ENCODE results near the gene PTPRCAP.

DNA sequence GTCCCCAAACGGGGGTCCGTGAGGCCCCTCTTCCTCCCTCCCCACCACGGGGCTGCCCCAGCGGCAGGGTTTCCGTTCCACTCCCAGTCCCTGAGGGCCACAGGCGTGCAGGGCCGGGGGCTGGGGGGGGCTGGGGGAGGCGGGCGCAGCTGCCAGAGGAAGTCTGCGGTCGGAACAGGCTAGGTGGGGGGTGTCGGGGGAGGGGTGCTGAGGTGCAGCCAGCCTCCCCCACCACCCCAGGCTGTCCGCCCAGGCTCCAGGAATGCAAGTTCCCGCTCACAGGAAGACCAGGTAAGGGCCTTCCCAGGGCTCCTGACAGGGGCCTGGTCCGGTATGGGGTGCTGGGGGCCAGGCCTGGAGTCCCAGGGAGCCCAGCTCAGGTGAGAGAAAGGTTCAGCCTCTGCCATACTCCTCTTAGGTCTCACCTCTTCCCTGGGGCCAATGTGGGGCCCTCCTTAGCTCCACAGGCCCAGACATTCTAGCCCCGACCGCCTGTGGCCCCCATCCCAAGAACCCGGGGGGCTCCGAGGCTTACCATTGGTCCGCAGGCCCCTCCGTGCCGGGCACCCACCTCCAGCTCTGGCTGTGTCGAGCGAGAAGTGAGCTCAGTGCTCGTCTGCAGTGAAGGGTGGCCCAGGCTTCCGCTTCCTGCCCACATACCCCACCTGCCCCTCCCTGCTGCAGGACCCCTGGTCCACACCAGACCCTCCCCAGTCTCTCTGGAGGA, at the start of gene PTPRCAP:
- TF ChIP-seq, protein P1, sequence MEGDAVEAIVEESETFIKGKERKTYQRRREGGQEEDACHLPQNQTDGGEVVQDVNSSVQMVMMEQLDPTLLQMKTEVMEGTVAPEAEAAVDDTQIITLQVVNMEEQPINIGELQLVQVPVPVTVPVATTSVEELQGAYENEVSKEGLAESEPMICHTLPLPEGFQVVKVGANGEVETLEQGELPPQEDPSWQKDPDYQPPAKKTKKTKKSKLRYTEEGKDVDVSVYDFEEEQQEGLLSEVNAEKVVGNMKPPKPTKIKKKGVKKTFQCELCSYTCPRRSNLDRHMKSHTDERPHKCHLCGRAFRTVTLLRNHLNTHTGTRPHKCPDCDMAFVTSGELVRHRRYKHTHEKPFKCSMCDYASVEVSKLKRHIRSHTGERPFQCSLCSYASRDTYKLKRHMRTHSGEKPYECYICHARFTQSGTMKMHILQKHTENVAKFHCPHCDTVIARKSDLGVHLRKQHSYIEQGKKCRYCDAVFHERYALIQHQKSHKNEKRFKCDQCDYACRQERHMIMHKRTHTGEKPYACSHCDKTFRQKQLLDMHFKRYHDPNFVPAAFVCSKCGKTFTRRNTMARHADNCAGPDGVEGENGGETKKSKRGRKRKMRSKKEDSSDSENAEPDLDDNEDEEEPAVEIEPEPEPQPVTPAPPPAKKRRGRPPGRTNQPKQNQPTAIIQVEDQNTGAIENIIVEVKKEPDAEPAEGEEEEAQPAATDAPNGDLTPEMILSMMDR (conservative IDR thresholded peaks at IDR 0.05; ENCODE audit: low read depth, low read length): no peak
- no peak for TF ChIP-seq EZH2phosphoT487 (IDR thresholded peaks at IDR 0.05; ENCODE audit: borderline replicate concordance, low read length)
- no peak for TF ChIP-seq EZH2 (IDR thresholded peaks at IDR 0.05; ENCODE audit: low read length, unreplicated experiment)
